ENCODE measurements around the gene PI4K2A. TPM values are rescaled to one million over a fixed set of nuclear protein-coding genes. Genes with fewer than 3 reads are reported as not detected.

Gene PI4K2A
- total RNA-seq, 4 donors from 2014 or later = 16.1 to 18.5 (median 17.9) TPM

DNA sequence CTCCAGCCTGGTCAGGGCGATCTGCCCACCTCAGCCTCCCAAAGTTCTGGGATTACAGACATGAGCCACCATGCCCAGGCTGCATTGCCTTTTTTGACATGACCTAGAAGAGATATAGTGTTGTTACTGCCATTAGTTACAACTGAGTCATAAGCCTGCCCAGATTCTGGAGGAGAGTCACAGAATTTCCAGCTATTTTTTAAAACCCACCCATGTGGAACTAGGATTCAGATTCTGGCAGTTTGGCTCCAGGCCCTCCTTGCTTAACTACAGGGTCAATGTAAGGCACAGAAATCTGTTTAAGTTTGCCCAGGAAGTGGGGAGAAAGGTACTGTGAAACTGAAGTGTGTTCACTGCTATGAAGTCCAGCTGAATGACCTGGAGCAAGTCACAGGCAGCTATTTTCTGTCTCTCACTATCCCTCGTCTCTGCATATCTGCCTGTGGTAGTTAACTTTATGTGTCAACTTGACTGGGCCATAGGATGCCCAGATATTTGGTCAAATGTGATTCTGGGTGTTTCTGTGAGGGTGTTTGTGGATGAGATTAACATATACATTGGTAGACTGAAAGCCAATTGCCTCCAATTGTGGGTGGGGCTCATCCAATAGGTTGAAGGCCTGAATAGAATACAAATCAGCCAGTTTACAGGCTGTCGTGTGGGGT is 64.7 kb downstream of the PI4K2A start:
- no peak overlapping the region for H3K4me3 ChIP-seq
- in situ Hi-C loops (cut with MboI; ENCODE audit: low sequenced_read_pairs in 4 of 4) = no loop called here
- ATAC-seq = no peak

DNA sequence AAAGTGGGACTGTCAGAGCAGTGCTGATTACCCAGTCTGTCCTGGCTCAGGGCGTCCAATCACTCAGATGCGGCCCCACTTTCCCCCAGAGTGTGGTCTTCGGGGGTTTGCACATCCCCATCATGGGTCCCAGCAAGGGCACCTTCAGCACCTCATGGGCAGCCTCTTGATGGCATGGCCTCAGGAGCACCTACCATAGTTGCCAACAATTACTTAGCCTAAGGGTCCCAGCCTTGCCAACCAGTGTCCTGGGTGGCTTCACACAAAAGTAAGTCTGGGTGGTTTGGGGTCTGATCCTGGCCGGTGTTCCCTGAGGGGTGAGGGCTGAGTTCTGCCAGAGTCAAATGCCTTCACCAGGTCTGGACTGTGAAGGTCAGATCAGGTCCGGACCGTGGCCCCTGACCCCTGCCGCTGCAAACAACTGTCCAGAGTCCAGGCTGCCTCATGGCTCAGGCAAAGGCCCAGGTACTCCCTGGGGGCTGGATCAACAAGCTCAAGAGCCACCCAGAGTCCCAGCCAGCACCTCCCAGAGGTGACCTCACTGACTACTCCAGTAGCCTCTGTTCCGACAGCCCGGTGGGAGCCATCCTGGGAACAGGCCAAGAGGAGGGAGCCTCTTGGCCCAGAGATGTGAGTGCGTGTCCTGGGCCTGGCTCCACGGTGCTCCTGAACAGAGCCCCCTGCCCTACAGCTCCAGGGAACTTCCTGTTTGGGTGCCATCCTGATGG is 66.8 kb downstream of the PI4K2A start:
- no peak overlapping the region for H3K4me3 ChIP-seq
- ATAC-seq = no peak
- no peaks in the 10 kb centered on the region for H3K27me3 ChIP-seq
- intact Hi-C loops (cut with DNase I; ENCODE audit: low total_unique reads) = no loop called here
- no peaks in the 10 kb centered on the region for H3K9me3 ChIP-seq
- H3K27ac ChIP-seq = no peak overlapping the region
- in situ Hi-C loops (cut with MboI; ENCODE audit: low sequenced_read_pairs in 4 of 4) = no loop called here
- no peaks in the 10 kb centered on the region for H3K36me3 ChIP-seq
- H3K4me1 ChIP-seq = no peaks in the 10 kb centered on the region
- DNase-seq = no peak
- TF ChIP-seq, protein P1, sequence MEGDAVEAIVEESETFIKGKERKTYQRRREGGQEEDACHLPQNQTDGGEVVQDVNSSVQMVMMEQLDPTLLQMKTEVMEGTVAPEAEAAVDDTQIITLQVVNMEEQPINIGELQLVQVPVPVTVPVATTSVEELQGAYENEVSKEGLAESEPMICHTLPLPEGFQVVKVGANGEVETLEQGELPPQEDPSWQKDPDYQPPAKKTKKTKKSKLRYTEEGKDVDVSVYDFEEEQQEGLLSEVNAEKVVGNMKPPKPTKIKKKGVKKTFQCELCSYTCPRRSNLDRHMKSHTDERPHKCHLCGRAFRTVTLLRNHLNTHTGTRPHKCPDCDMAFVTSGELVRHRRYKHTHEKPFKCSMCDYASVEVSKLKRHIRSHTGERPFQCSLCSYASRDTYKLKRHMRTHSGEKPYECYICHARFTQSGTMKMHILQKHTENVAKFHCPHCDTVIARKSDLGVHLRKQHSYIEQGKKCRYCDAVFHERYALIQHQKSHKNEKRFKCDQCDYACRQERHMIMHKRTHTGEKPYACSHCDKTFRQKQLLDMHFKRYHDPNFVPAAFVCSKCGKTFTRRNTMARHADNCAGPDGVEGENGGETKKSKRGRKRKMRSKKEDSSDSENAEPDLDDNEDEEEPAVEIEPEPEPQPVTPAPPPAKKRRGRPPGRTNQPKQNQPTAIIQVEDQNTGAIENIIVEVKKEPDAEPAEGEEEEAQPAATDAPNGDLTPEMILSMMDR (IDR thresholded peaks at IDR 0.05 in 4 of 5, conservative IDR thresholded peaks at IDR 0.05 in 1 of 5) = no peak
- TF ChIP-seq POLR2A (IDR thresholded peaks at IDR 0.05) = no peak

More for the DNA sequence above, 64.7 kb downstream of the PI4K2A start:
- Histone ChIP-seq H3K9me3 (no peaks in the 10 kb centered on the region), H3K4me1 (no peaks in the 10 kb centered on the region), H3K27ac (no peak overlapping the region), H3K36me3 (no peaks in the 10 kb centered on the region), H3K27me3 (no peaks in the 10 kb centered on the region)
- TF ChIP-seq, protein P1 (IDR thresholded peaks at IDR 0.05 in 4 of 5, conservative IDR thresholded peaks at IDR 0.05 in 1 of 5) = no peak
- no peak for TF ChIP-seq POLR2A (IDR thresholded peaks at IDR 0.05)
- intact Hi-C loops (cut with DNase I; ENCODE audit: low total_unique reads) = no loop called here
- no peak for DNase-seq

DNA sequence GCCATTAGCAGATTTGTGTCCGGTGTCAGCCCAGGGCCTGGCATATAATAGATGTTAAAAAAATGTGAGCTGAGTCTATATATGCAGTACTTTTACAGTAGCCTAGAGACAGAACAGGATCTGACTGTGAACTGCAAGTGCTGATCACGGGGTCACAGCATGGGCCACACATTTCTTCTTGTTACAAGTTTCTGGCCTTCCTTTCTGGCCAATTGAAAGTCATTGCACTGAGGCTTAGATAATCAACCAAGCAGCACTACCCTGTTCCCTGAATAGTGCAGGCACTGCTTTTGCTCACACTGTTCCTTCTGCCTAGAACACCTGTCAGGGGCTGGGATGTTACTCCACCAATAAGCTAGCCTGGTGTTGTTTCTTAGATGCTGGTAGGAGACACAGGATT is 67.7 kb downstream of the PI4K2A start:
- H3K27me3 ChIP-seq = peaks cover 0 to 3% (median 0%) of the 10 kb centered on the region in 3 donors
- H3K36me3 ChIP-seq = no peaks in the 10 kb centered on the region
- H3K9me3 ChIP-seq = no peaks in the 10 kb centered on the region
- H3K27ac ChIP-seq = no peak overlapping the region
- no peak for ATAC-seq
- in situ Hi-C loops (cut with MboI; ENCODE audit: low sequenced_read_pairs in 4 of 4) (no loop called here), intact Hi-C loops (cut with DNase I; ENCODE audit: low total_unique reads) (no loop called here)
- TF ChIP-seq POLR2A (IDR thresholded peaks at IDR 0.05) = no peak
- TF ChIP-seq, protein P1 (IDR thresholded peaks at IDR 0.05 in 4 of 5, conservative IDR thresholded peaks at IDR 0.05 in 1 of 5) = no peak
- DNase-seq = no peak
- H3K4me1 ChIP-seq = peaks cover 4% of the 10 kb centered on the region in 2 donors
- H3K4me3 ChIP-seq = no peak overlapping the region

DNA sequence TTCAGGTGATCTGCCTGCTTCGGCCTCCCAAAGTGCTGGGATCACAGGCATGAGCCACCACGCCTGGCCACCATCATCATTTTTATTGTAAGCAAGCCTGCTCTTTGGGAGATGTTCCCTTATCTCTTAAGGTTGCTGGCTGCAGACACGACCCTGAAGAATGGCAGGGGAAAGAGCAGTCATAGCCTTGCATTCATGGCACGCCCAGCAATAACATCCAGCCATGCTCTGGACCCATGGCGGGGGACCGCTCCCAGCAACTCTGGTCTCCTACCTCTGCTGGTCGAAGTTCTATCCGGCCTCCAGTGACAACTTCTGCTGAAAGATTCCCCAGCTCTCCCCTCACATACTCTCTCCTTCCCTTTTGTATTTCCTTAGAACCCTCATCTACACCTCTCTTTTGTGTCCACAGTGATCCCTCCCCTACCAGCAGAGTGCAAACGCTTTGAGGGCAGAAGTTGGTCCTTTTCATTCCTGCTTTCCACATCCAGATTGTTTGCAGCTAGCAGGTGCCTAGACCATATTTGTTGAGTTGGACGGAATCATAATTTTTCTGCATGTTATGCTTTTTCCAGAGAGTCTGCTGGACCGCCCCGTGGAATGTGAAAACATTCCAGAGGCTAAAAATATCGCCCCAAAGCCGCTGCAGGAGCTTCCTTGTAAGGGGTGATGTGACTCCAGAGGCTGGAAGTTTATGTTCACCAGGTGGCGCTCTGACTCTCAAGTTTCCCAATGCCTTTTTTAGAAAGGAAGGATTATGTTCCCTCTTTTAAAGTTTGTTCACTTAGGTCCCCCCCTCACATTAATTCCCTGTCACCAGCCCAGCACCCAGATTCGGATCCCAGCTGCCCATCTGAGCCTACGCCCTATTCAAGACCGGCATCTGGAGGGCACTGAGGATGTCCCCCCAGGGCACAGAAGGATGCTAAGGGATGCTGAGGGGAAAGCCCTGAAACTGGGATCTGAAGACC is 68.8 kb downstream of the PI4K2A start:
- Histone ChIP-seq H3K27me3 (peaks cover 0 to 7% (median 0%) of the 10 kb centered on the region in 3 donors), H3K9me3 (no peaks in the 10 kb centered on the region), H3K27ac (no peak overlapping the region), H3K36me3 (no peaks in the 10 kb centered on the region), H3K4me3 (no peak overlapping the region), H3K4me1 (peaks cover 5 to 9% of the 10 kb centered on the region in 2 donors)
- ATAC-seq (no peak), DNase-seq (peak in 1 of 2 donors; percentile 51)
- intact Hi-C loops (cut with DNase I; ENCODE audit: low total_unique reads) = loop anchor here (1.0 kb wide), 1 partner anchor 22 kb away; no protein-coding TSS in a partner anchor
- TF ChIP-seq POLR2A (IDR thresholded peaks at IDR 0.05) = no peak
- TF ChIP-seq, protein P1 (IDR thresholded peaks at IDR 0.05 in 4 of 5, conservative IDR thresholded peaks at IDR 0.05 in 1 of 5) = peak; percentile 17 to 64 (median 54)
- in situ Hi-C loops (cut with MboI; ENCODE audit: low sequenced_read_pairs in 4 of 4) = no loop called here

All from gastrocnemius medialis (tissue), 4 donors.